ENCODE data around the gene KLF2. TPM values are rescaled to one million over a fixed set of nuclear protein-coding genes. Genes with fewer than 3 reads are reported as not detected.

The KLF2 gene
- total RNA-seq, 2 donors from 2014 or later, result 0.36 to 0.76 TPM

DNA sequence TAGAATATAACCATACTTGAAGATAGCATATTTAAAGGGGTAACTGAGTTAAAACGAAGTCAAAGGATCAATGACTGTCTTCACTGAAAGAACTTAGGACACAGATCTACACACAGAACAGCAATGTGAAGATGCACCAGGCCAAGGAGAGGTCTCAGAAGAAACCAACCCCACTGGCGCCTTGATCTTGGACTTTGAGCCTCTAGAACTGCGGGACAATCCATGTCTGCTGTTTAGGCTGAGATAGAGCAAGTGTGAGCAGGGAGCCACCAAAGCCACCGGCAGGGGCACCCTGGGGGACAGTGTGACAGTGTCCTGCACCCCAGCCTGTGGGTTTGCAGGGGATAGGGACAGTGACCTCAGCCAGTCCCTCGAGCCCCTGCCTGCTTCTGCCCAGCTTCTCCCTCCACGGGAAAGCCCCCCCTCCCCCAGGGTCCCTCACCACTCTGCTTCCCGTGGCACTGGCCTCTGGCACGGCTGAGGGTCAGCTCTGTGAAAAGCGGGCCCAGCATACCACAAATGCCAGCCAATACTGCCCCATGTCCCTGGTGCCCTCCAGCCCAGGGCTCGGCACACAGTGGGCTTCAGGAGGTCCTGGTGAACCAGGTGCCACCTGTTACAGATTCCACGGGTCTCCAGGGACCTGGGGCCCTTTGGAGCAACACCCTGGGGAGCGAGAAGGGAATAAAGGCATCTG, 40.8 kb downstream of the KLF2 start:
- ATAC-seq (replicated peaks in 1 of 2), result no peak
- Mint-ChIP-seq H3K4me1 (ENCODE audit: low read depth) (peaks cover 18% of the 10 kb centered on the region), H3K4me3 (peak overlapping the region; percentile 14 to 23), H3K9me3 (no peaks in the 10 kb centered on the region), H3K27me3 (ENCODE audit: low read depth) (peaks cover 45% of the 10 kb centered on the region), H3K36me3 (ENCODE audit: insufficient read depth in 2 of 2) (peaks cover 0 to 6% of the 10 kb centered on the region in 2 donors), H3K27ac (no peak overlapping the region)
- DNase-seq, result no peak

- Mint-ChIP-seq H3K27me3 (ENCODE audit: low read depth) (peaks cover 39% of the 10 kb centered on the region), H3K27ac (no peak overlapping the region), H3K36me3 (ENCODE audit: insufficient read depth in 2 of 2) (peaks cover 0 to 5% of the 10 kb centered on the region in 2 donors), H3K4me1 (ENCODE audit: low read depth) (peaks cover 12% of the 10 kb centered on the region), H3K4me3 (peak overlapping the region; percentile 54 to 76), H3K9me3 (no peaks in the 10 kb centered on the region)
- DNase-seq, result no peak
- no peak for ATAC-seq (replicated peaks in 1 of 2)
These were observed 41.4 kb downstream of the KLF2 start for GRCh38 chr19:16366056-16366432.

GRCh38 chr19:16366433-16367260, 42.0 kb downstream of the KLF2 start:
- Mint-ChIP-seq H3K27ac (peak overlapping the region; percentile 64), H3K36me3 (ENCODE audit: insufficient read depth in 2 of 2) (no peaks in the 10 kb centered on the region), H3K9me3 (no peaks in the 10 kb centered on the region), H3K27me3 (ENCODE audit: low read depth) (peaks cover 33% of the 10 kb centered on the region), H3K4me1 (ENCODE audit: low read depth) (peaks cover 6% of the 10 kb centered on the region), H3K4me3 (peak overlapping the region; percentile 67 to 76)
- ATAC-seq (replicated peaks in 1 of 2), result no peak
- DNase-seq, result no peak

DNA sequence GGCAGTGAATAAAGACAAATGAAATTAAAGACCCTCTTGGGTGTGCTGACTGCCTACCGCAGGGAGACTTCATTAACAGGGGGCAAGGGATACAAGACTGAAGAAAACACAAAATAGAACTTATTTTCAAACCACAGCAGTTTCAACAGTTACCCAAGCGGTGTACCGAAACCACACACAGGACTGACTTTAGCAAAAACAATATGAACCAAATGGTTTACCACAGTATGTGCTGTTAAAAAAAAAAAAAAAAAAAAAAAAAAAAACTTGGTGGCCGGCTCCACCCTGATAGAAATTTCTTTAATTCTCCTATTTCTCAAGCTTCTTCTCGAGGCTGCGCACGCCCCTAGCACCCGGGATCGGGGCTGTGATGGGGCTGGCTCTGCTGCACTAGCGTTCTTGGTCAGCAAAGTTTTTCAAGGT, 42.6 kb downstream of the KLF2 start:
- no peaks in the 10 kb centered on the region for H3K9me3 Mint-ChIP-seq
- DNase-seq (peak; percentile 73 to 75), ATAC-seq (replicated peaks in 1 of 2) (peak; percentile 33 to 47)
- no peak overlapping the region for H3K27ac Mint-ChIP-seq
- peaks cover 32% of the 10 kb centered on the region for H3K27me3 Mint-ChIP-seq (ENCODE audit: low read depth)
- peak overlapping the region; percentile 67 to 76 for H3K4me3 Mint-ChIP-seq
- H3K36me3 Mint-ChIP-seq (ENCODE audit: insufficient read depth in 2 of 2), result no peaks in the 10 kb centered on the region
- peaks cover 1% of the 10 kb centered on the region for H3K4me1 Mint-ChIP-seq (ENCODE audit: low read depth)

GRCh38 chr19:16368385-16369305, 44.0 kb downstream of the KLF2 start:
- Mint-ChIP-seq H3K9me3 (no peaks in the 10 kb centered on the region), H3K4me3 (no peak overlapping the region), H3K27me3 (ENCODE audit: low read depth) (peaks cover 38% of the 10 kb centered on the region), H3K36me3 (ENCODE audit: insufficient read depth in 2 of 2) (peaks cover 0 to 3% of the 10 kb centered on the region in 2 donors), H3K4me1 (ENCODE audit: low read depth) (no peaks in the 10 kb centered on the region), H3K27ac (no peak overlapping the region)
- peak in 1 of 2 donors; percentile 26 for DNase-seq
- ATAC-seq (replicated peaks in 1 of 2), result no peak

GRCh38 chr19:16369306-16369663, 44.7 kb downstream of the KLF2 start:
- Mint-ChIP-seq H3K4me3 (no peak overlapping the region), H3K27ac (no peak overlapping the region), H3K9me3 (no peaks in the 10 kb centered on the region), H3K36me3 (ENCODE audit: insufficient read depth in 2 of 2) (peaks cover 0 to 3% of the 10 kb centered on the region in 2 donors), H3K4me1 (ENCODE audit: low read depth) (no peaks in the 10 kb centered on the region), H3K27me3 (ENCODE audit: low read depth) (peaks cover 44% of the 10 kb centered on the region)
- ATAC-seq (replicated peaks in 1 of 2) (no peak), DNase-seq (no peak)

- ATAC-seq (replicated peaks in 1 of 2), result no peak
- no peaks in the 10 kb centered on the region for H3K9me3 Mint-ChIP-seq
- peak in 1 of 2 donors; percentile 38 for DNase-seq
- H3K27me3 Mint-ChIP-seq (ENCODE audit: low read depth), result peaks cover 43% of the 10 kb centered on the region
- no peak overlapping the region for H3K27ac Mint-ChIP-seq
- H3K36me3 Mint-ChIP-seq (ENCODE audit: insufficient read depth in 2 of 2), result peaks cover 2 to 5% of the 10 kb centered on the region in 2 donors
- no peaks in the 10 kb centered on the region for H3K4me1 Mint-ChIP-seq (ENCODE audit: low read depth)
- H3K4me3 Mint-ChIP-seq, result peak overlapping the region in 1 of 2 donors; percentile 75
These were observed 45.3 kb downstream of the KLF2 start for GRCh38 chr19:16369664-16370576.

- no peak for ATAC-seq (replicated peaks in 1 of 2)
- H3K4me1 Mint-ChIP-seq (ENCODE audit: low read depth), result no peaks in the 10 kb centered on the region
- peaks cover 43% of the 10 kb centered on the region for H3K27me3 Mint-ChIP-seq (ENCODE audit: low read depth)
- no peaks in the 10 kb centered on the region for H3K9me3 Mint-ChIP-seq
- peak overlapping the region; percentile 74 for H3K27ac Mint-ChIP-seq
- H3K36me3 Mint-ChIP-seq (ENCODE audit: insufficient read depth in 2 of 2), result peaks cover 6% of the 10 kb centered on the region in 2 donors
- no peak for DNase-seq
- H3K4me3 Mint-ChIP-seq, result peak overlapping the region in 1 of 2 donors; percentile 75
These were observed 46.2 kb downstream of the KLF2 start for GRCh38 chr19:16370641-16371391.

- Mint-ChIP-seq H3K9me3 (no peaks in the 10 kb centered on the region), H3K4me3 (peak overlapping the region in 1 of 2 donors; percentile 75), H3K36me3 (ENCODE audit: insufficient read depth in 2 of 2) (peaks cover 6% of the 10 kb centered on the region in 2 donors), H3K4me1 (ENCODE audit: low read depth) (no peaks in the 10 kb centered on the region), H3K27ac (peak overlapping the region; percentile 74), H3K27me3 (ENCODE audit: low read depth) (peaks cover 39% of the 10 kb centered on the region)
- DNase-seq, result peak; percentile 91 to 93
- ATAC-seq (replicated peaks in 1 of 2), result peak; percentile 78 to 84
These were observed 46.9 kb downstream of the KLF2 start for GRCh38 chr19:16371540-16371986.

- DNase-seq, result peak; percentile 51 to 61
- Mint-ChIP-seq H3K4me3 (peak overlapping the region in 1 of 2 donors; percentile 75), H3K9me3 (no peaks in the 10 kb centered on the region), H3K4me1 (ENCODE audit: low read depth) (peaks cover 4% of the 10 kb centered on the region), H3K36me3 (ENCODE audit: insufficient read depth in 2 of 2) (peaks cover 6% of the 10 kb centered on the region in 2 donors), H3K27me3 (ENCODE audit: low read depth) (peaks cover 32% of the 10 kb centered on the region), H3K27ac (no peak overlapping the region)
- peak; percentile 33 to 45 for ATAC-seq (replicated peaks in 1 of 2)
These were observed 47.7 kb downstream of the KLF2 start for GRCh38 chr19:16372065-16372915.

DNA sequence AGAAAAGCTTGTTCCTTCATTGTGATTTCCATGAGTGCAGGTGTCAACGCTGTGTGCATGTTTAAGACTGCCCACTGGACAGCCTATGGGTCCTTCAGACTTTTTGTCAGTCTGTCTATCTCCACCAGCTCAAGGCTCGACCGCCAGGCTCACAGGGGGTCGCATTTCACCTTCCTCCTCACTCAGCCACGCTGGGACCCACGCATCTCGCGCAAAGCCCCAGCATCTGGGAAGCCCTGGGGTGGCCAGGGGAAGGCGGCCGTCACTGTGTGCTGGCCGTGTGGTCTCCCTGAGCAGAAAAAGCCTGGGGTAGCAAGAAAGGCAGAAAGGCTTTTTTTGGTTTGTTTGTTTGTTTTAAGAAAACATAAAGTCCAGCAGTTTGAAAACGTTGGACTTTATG, 48.5 kb downstream of the KLF2 start:
- Mint-ChIP-seq H3K4me3 (no peak overlapping the region), H3K36me3 (ENCODE audit: insufficient read depth in 2 of 2) (peaks cover 6% of the 10 kb centered on the region in 2 donors), H3K27me3 (ENCODE audit: low read depth) (peaks cover 32% of the 10 kb centered on the region), H3K4me1 (ENCODE audit: low read depth) (peaks cover 10% of the 10 kb centered on the region), H3K27ac (no peak overlapping the region), H3K9me3 (no peaks in the 10 kb centered on the region)
- no peak for DNase-seq
- ATAC-seq (replicated peaks in 1 of 2), result no peak
